ENCODE data around the gene TMEM250. TPM values are rescaled to one million over a fixed set of nuclear protein-coding genes. Genes with fewer than 3 reads are reported as not detected.

TMEM250 gene
- total RNA-seq, result 33.1 and 38.2 TPM in 2 replicates

GRCh38 chr9:136118320-136119060 lies at the start of gene TMEM250:
Gene TMEM250 (minus strand): TSS chr9:136118875. CDS start chr9:136116900, 1,975 bp downstream.

GRCh38 chr9:136095070-136096058 lies 23.3 kb downstream of the TMEM250 start, which contains the start of gene NACC2:
Gene NACC2 (minus strand): TSS chr9:136095289. CDS start chr9:136050521, 44,768 bp downstream.

Other genes starting within 250 kb of the TMEM250 start
- gene CAMSAP1, start 211.3 kb downstream of the TMEM250 start, total RNA-seq, result 13.4 and 14.4 TPM in 2 replicates
- 23.6 and 26.8 TPM in 2 replicates for gene UBAC1, start 157.5 kb downstream of the TMEM250 start, total RNA-seq
- 11.5 and 14.0 TPM in 2 replicates for gene NACC2, start 23.6 kb downstream of the TMEM250 start, total RNA-seq
- gene LHX3, start 86.3 kb upstream of the TMEM250 start, total RNA-seq, result not detected in 2 replicates
- 5.3 and 5.9 TPM in 2 replicates for gene QSOX2, start 126.9 kb upstream of the TMEM250 start, total RNA-seq
- gene CCDC187, start 185.2 kb upstream of the TMEM250 start, total RNA-seq, result not detected in 2 replicates
- 13.8 and 19.9 TPM in 2 replicates for gene GPSM1, start 208.7 kb upstream of the TMEM250 start, total RNA-seq
- gene DNLZ, start 244.9 kb upstream of the TMEM250 start, total RNA-seq, result 10.0 and 11.8 TPM in 2 replicates